Measurements from ENCODE around the gene KLK4. TPM values are rescaled to one million over a fixed set of nuclear protein-coding genes. Genes with fewer than 3 reads are reported as not detected.

KLK4 gene
- total RNA-seq, 2 experiments from 2014 or later, result not detected

- H3K79me2 ChIP-seq (ENCODE audit: insufficient read depth, low read depth, low read length), result no peaks in the 10 kb centered on the region
- ChIA-PET POLR2A (no interaction called here), CTCF (ENCODE audit: unreplicated experiment) (no interaction called here)
- no peaks in the 10 kb centered on the region for H3K9me3 ChIP-seq (ENCODE audit: low read length)
- H3K4me1 ChIP-seq (ENCODE audit: insufficient read depth, low read length, poor library complexity, severe bottlenecking), result no peaks in the 10 kb centered on the region
- no peak for DNase-seq (ENCODE audit: low spot score)
- H2AFZ ChIP-seq (ENCODE audit: low read length), result no peak overlapping the region
- no peaks in the 10 kb centered on the region for H3K36me3 ChIP-seq (ENCODE audit: insufficient read depth, low read length)
- no peak overlapping the region for H3K4me3 ChIP-seq (ENCODE audit: low read depth, low read length, poor library complexity, severe bottlenecking)
- no peak overlapping the region for H3K4me2 ChIP-seq (ENCODE audit: low read length)
- no peak for TF ChIP-seq EZH2phosphoT487 (IDR thresholded peaks at IDR 0.05; ENCODE audit: borderline replicate concordance, low read depth, low read length)
- TF ChIP-seq, protein P1, sequence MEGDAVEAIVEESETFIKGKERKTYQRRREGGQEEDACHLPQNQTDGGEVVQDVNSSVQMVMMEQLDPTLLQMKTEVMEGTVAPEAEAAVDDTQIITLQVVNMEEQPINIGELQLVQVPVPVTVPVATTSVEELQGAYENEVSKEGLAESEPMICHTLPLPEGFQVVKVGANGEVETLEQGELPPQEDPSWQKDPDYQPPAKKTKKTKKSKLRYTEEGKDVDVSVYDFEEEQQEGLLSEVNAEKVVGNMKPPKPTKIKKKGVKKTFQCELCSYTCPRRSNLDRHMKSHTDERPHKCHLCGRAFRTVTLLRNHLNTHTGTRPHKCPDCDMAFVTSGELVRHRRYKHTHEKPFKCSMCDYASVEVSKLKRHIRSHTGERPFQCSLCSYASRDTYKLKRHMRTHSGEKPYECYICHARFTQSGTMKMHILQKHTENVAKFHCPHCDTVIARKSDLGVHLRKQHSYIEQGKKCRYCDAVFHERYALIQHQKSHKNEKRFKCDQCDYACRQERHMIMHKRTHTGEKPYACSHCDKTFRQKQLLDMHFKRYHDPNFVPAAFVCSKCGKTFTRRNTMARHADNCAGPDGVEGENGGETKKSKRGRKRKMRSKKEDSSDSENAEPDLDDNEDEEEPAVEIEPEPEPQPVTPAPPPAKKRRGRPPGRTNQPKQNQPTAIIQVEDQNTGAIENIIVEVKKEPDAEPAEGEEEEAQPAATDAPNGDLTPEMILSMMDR (conservative IDR thresholded peaks at IDR 0.05; ENCODE audit: low read length), result no peak
- intact Hi-C loops (cut with micrococcal nuclease; ENCODE audit: unreplicated experiment), result no loop called here
- H3K27ac ChIP-seq (ENCODE audit: low read depth, low read length, poor library complexity, severe bottlenecking), result no peak overlapping the region
- BruUV-seq (replicated peaks), result no TSS peak
- H4K20me1 ChIP-seq (ENCODE audit: insufficient read depth, low read length), result no peaks in the 10 kb centered on the region
- H3K9me2 ChIP-seq (ENCODE audit: insufficient read depth, low read length), result no peaks in the 10 kb centered on the region
Observed at GRCh38 chr19:50910722-50911121, 473 bp downstream of the KLK4 start.

DNA sequence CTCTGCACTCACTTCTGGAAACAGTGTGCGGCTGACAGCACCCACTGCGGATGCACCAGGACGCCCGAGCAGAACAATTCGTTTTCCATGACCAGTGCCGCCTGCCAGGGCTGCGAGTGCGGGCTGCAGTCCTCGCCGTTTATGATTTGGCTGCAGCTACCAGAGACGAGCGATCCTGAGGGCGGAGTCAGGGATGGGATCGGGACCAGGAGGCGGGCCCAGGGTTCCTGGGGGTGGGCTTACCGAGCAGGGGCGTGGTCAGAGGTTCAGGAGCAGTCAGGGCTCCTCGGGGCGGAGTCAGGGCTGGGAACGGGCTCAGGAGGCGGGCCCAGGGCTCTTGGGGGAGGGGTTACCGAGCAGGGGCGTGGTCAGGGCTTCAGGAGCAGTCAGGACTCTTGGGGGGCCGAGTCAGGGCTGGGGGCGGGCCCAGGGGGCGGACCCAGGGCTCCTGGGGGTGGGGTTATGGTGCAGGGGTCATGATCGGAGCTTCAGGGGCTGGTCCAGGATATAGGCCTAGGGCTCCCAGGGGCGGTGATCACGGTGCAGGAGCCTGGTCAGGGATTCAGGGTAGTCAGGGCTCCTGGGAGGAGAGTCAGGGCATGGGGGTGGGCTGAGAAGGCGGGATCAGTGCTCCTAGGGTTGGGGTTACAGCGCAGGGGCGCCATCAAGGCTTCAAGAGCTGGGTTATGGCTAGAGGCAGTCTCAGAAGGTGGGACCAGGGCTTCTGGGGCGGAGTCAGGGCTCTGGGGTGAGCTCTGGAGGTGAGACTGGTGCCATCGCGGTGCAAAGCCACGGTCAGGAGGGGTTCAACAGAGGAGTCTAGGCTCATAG is 1.7 kb downstream of the KLK4 start:
- peak overlapping the region; percentile 45; the same call in 1 of the 2 replicates for H3K4me2 ChIP-seq (ENCODE audit: low read length)

More for the DNA sequence above, 1.7 kb downstream of the KLK4 start:
- TF ChIP-seq EZH2phosphoT487 (IDR thresholded peaks at IDR 0.05; ENCODE audit: borderline replicate concordance, low read depth, low read length), result no peak
- TF ChIP-seq, protein P1 (conservative IDR thresholded peaks at IDR 0.05; ENCODE audit: low read length), result no peak
- ChIA-PET POLR2A (no interaction called here), CTCF (ENCODE audit: unreplicated experiment) (interaction anchor here (0.6 kb wide), 1 partner anchor 12 kb away, joined by 8 read pairs; no protein-coding TSS in a partner anchor)
- Histone ChIP-seq H3K9me3 (ENCODE audit: low read length) (no peaks in the 10 kb centered on the region), H3K27ac (ENCODE audit: low read depth, low read length, poor library complexity, severe bottlenecking) (no peak overlapping the region), H3K36me3 (ENCODE audit: insufficient read depth, low read length) (no peaks in the 10 kb centered on the region), H3K4me1 (ENCODE audit: insufficient read depth, low read length, poor library complexity, severe bottlenecking) (no peaks in the 10 kb centered on the region), H3K79me2 (ENCODE audit: insufficient read depth, low read depth, low read length) (no peaks in the 10 kb centered on the region), H4K20me1 (ENCODE audit: insufficient read depth, low read length) (no peaks in the 10 kb centered on the region), H3K9me2 (ENCODE audit: insufficient read depth, low read length) (no peaks in the 10 kb centered on the region), H3K4me3 (ENCODE audit: low read depth, low read length, poor library complexity, severe bottlenecking) (no peak overlapping the region), H2AFZ (ENCODE audit: low read length) (no peak overlapping the region)
- DNase-seq (ENCODE audit: low spot score), result peak; percentile 52
- intact Hi-C loops (cut with micrococcal nuclease; ENCODE audit: unreplicated experiment), result no loop called here
- BruUV-seq (replicated peaks), result no TSS peak
